Measurements from ENCODE around the gene BICD1. TPM values are rescaled to one million over a fixed set of nuclear protein-coding genes. Genes with fewer than 3 reads are reported as not detected.

Gene BICD1
- total RNA-seq, 1 experiment from 2014 or later = 41.3 TPM

DNA sequence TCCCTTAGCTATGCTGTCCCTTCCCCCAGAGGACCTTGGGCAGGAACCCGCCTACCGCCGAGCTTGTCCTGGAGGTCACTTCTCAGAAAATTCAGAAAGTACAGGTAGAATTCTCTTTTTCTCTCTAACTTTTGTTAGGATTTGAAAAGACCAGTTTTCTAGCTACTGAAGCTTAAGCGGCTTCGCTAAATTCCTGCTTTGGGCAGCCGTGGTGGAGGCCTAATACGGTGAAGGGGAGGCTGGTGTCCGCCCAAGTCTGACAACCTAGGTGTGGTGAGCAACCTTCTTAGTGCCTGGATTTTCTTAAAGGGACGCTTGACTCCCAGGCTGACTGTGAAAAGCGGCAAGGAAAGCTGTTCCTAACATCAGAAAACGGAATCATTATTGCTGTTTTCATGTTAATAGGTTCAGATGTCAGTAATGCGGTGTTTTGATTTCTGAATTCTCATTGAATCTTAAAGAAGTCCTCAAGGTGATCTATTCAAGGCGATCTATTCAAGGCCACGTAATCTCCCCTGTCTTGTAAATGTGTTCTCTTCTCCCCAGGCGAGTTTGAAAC lies 293.5 kb downstream of the BICD1 start:
- Histone ChIP-seq H3K79me2 (ENCODE audit: low read depth) (peaks cover 37% of the 10 kb centered on the region), H3K27me3 (ENCODE audit: insufficient read depth, low read depth) (no peaks in the 10 kb centered on the region), H3K36me3 (ENCODE audit: low read depth) (no peaks in the 10 kb centered on the region), H3K9me3 (ENCODE audit: insufficient read depth, low read depth) (no peaks in the 10 kb centered on the region), H3F3A (ENCODE audit: insufficient read depth, low read depth) (peaks cover 24% of the 10 kb centered on the region), H3K4me3 (peak overlapping the region; percentile 78), H2AFZ (peak overlapping the region; percentile 90), H3K27ac (peak overlapping the region; percentile 61), H3K4me2 (peak overlapping the region; percentile 87), H3K9me2 (ENCODE audit: insufficient read depth) (no peaks in the 10 kb centered on the region), H3K4me1 (replicated peaks; ENCODE audit: insufficient read depth) (peaks cover 23% of the 10 kb centered on the region), H4K20me1 (ENCODE audit: insufficient read depth) (no peaks in the 10 kb centered on the region)
- TF ChIP-seq EZH2 (IDR thresholded peaks at IDR 0.05; ENCODE audit: low read depth) = no peak
- TF ChIP-seq, protein P1, sequence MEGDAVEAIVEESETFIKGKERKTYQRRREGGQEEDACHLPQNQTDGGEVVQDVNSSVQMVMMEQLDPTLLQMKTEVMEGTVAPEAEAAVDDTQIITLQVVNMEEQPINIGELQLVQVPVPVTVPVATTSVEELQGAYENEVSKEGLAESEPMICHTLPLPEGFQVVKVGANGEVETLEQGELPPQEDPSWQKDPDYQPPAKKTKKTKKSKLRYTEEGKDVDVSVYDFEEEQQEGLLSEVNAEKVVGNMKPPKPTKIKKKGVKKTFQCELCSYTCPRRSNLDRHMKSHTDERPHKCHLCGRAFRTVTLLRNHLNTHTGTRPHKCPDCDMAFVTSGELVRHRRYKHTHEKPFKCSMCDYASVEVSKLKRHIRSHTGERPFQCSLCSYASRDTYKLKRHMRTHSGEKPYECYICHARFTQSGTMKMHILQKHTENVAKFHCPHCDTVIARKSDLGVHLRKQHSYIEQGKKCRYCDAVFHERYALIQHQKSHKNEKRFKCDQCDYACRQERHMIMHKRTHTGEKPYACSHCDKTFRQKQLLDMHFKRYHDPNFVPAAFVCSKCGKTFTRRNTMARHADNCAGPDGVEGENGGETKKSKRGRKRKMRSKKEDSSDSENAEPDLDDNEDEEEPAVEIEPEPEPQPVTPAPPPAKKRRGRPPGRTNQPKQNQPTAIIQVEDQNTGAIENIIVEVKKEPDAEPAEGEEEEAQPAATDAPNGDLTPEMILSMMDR (conservative IDR thresholded peaks at IDR 0.05) = no peak
- DNase-seq = peak in 1 of 2 experiments; percentile 43
- TSS peak; percentile 60 for BruUV-seq (replicated peaks)
- CTCF ChIA-PET = interaction anchor here (0.5 to 1.3 kb wide), 4 partner anchors 17 to 355 kb away, joined by 3 to 5 read pairs (median 4); no protein-coding TSS in a partner anchor
- intact Hi-C loops (cut with micrococcal nuclease; ENCODE audit: unreplicated experiment) = no loop called here
- POLR2A ChIA-PET (ENCODE audit: unreplicated experiment) = interaction anchor here (0.5 to 0.7 kb wide), 5 partner anchors 36 to 741 kb away, joined by 3 to 16 read pairs (median 4); partner anchors contain the start of gene ETFBKMT

DNA sequence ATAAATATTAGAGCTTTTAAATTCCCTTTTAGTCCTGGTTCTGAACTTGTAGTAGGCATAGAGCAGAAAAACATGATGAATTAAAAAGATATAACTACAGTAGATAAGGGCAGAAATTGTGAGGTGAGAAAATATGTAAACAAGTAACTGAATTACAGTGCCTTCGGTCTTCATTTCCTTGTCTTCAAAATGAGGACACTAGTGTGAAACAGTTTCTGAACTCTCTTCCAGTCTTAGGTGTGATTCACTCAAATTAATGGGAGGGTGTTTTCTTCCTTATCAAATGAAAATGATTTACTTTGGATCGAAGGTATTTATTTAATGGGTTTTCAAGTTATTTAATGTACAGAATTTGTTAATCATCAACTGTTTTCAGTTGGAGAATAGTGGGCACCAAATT lies 294.2 kb downstream of the BICD1 start:
- H3K9me2 ChIP-seq (ENCODE audit: insufficient read depth) = no peaks in the 10 kb centered on the region
- H3K4me3 ChIP-seq = peak overlapping the region; percentile 78
- H3K36me3 ChIP-seq (ENCODE audit: low read depth) = no peaks in the 10 kb centered on the region
- intact Hi-C loops (cut with micrococcal nuclease; ENCODE audit: unreplicated experiment) = no loop called here
- H3K27me3 ChIP-seq (ENCODE audit: insufficient read depth, low read depth) = no peaks in the 10 kb centered on the region
- no peaks in the 10 kb centered on the region for H4K20me1 ChIP-seq (ENCODE audit: insufficient read depth)
- ChIA-PET CTCF (interaction anchor here (1.3 kb wide), 1 partner anchor 354 kb away, joined by 5 read pairs; no protein-coding TSS in a partner anchor), POLR2A (ENCODE audit: unreplicated experiment) (interaction anchor here (0.6 to 0.7 kb wide), 2 partner anchors 36 to 48 kb away, joined by 3 to 16 read pairs; no protein-coding TSS in a partner anchor)
- peak overlapping the region; percentile 61 for H3K27ac ChIP-seq
- peaks cover 24% of the 10 kb centered on the region for H3F3A ChIP-seq (ENCODE audit: insufficient read depth, low read depth)
- peak overlapping the region; percentile 87 for H3K4me2 ChIP-seq
- peaks cover 41% of the 10 kb centered on the region for H3K79me2 ChIP-seq (ENCODE audit: low read depth)
- H3K4me1 ChIP-seq (replicated peaks; ENCODE audit: insufficient read depth) = peaks cover 23% of the 10 kb centered on the region
- no peaks in the 10 kb centered on the region for H3K9me3 ChIP-seq (ENCODE audit: insufficient read depth, low read depth)
- no TSS peak for BruUV-seq (replicated peaks)
- DNase-seq = peak in 1 of 2 experiments; percentile 44
- peak overlapping the region; percentile 90 for H2AFZ ChIP-seq
- no peak for TF ChIP-seq EZH2 (IDR thresholded peaks at IDR 0.05; ENCODE audit: low read depth)
- TF ChIP-seq, protein P1 (conservative IDR thresholded peaks at IDR 0.05) = no peak

DNA sequence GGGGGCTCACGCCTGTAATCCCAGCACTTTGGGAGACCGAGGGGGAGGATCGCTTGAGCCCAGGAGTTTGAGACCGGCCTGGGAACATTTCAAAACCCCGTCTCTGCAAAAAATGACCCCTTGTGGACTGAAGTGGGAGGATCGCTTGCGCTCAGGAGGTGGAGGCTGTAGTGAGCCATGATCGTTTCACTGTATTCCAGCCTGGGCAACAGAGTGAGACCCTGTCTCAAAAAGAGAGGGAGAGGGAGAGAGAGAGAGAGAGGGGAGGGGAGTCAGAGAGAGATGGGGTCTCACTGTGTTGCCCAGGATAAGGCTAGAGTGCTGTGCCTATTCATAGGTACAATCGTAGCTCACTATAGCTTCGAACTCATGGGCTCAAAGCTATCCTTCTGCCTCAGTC lies 295.5 kb downstream of the BICD1 start:
- Histone ChIP-seq H3K4me1 (replicated peaks; ENCODE audit: insufficient read depth) (peaks cover 29% of the 10 kb centered on the region), H3K9me2 (ENCODE audit: insufficient read depth) (no peaks in the 10 kb centered on the region), H3F3A (ENCODE audit: insufficient read depth, low read depth) (peaks cover 24% of the 10 kb centered on the region), H3K9me3 (ENCODE audit: insufficient read depth, low read depth) (no peaks in the 10 kb centered on the region), H3K79me2 (ENCODE audit: low read depth) (peaks cover 41% of the 10 kb centered on the region), H2AFZ (no peak overlapping the region), H4K20me1 (ENCODE audit: insufficient read depth) (no peaks in the 10 kb centered on the region), H3K27ac (no peak overlapping the region), H3K36me3 (ENCODE audit: low read depth) (no peaks in the 10 kb centered on the region), H3K4me3 (no peak overlapping the region), H3K27me3 (ENCODE audit: insufficient read depth, low read depth) (no peaks in the 10 kb centered on the region), H3K4me2 (no peak overlapping the region)
- ChIA-PET CTCF (interaction anchor here (0.6 kb wide), 1 partner anchor 20 kb away, joined by 12 read pairs; no protein-coding TSS in a partner anchor), POLR2A (ENCODE audit: unreplicated experiment) (no interaction called here)
- no peak for DNase-seq
- no peak for TF ChIP-seq EZH2 (IDR thresholded peaks at IDR 0.05; ENCODE audit: low read depth)
- TF ChIP-seq, protein P1 (conservative IDR thresholded peaks at IDR 0.05) = no peak
- BruUV-seq (replicated peaks) = no TSS peak
- intact Hi-C loops (cut with micrococcal nuclease; ENCODE audit: unreplicated experiment) = no loop called here

Data from PC-9 (cell line).